Mesodermal cell (in vitro differentiated cells): ENCODE data around the gene PDCD1.
"Not testable (repeated sequence)": the region's sequence is repeated elsewhere in the genome, so short reads cannot be mapped to it uniquely, and the experiment has no call there.

ENCODE experiments used
- H3K27ac ChIP-seq: 2 replicates; pipeline ENCODE4 v1.7.0; 2013; ENCODE audit warnings: mild to moderate bottlenecking, low read depth, low read length, moderate library complexity; ENCODE audit not compliant: severe bottlenecking
- H3K36me3 ChIP-seq: 2 replicates; pipeline ENCODE4 v1.7.1; 2013; ENCODE audit warnings: mild to moderate bottlenecking, low read length, moderate library complexity; ENCODE audit not compliant: control insufficient read depth, insufficient read depth
- H3K4me1 ChIP-seq: one replicate; pipeline ENCODE4 v1.7.1; 2013; ENCODE audit warnings: mild to moderate bottlenecking, low read length; ENCODE audit not compliant: insufficient read depth, control insufficient read depth, poor library complexity, severe bottlenecking
- H3K4me3 ChIP-seq: 2 replicates; pipeline ENCODE4 v1.7.0; 2013; ENCODE audit warnings: low read length, control low read depth, mild to moderate bottlenecking; ENCODE audit not compliant: insufficient read depth, poor library complexity, severe bottlenecking; ENCODE audit errors: extremely low read depth
- H3K9me3 ChIP-seq: 2 replicates; pipeline ENCODE4 v1.7.1; 2013; ENCODE audit warnings: mild to moderate bottlenecking, low read length, moderate library complexity; ENCODE audit not compliant: control insufficient read depth
- WGBS, 2 experiments: methylation state at CpG; one replicate each; pipeline ENCODE4 v1.1.5; 2013; ENCODE audit warnings: missing lambda C conversion rate in 2 of 2; ENCODE audit not compliant: insufficient coverage in 2 of 2; 5-methylcytosine and 5-hydroxymethylcytosine counted together

The PDCD1 gene

DNA sequence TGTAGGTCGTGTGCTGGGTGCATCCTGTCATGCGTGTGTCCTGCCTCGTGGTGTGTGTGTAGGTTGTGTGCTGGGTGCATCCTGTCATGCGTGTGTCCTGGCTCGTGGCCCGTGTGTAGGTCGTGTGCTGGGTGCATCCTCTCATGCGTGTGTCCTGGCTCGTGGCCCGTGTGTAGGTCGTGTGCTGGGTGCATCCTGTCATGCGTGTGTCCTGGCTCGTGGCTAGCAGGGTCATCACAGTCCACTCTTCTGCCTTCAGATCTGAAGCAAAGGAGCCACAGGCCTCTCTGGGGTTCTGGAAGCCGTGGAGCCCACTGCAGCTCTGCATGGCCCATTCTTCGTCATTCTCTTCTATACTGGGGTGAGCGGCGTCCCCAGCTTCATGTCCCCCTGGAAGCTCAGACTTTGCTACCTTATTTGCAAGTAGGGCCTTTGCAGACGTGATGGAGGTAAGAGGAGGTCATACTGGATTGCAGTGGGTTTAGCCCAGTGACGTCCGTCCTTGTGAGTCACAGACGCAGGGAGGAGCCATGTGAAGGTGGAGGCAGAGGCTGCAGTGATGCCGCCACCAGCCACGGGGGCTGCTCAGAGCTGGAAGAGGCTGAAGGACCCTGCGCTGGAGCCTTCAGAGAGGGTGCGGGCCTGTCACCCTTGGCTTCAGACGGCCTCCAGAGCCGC, 38.6 kb downstream of the PDCD1 start:
- WGBS, 2 experiments: 89 to 93% methylated on average over 18 to 21 of the region's 27 CpGs
- H3K27ac ChIP-seq, H3K4me3 ChIP-seq, H3K9me3 ChIP-seq, H3K36me3 ChIP-seq, H3K4me1 ChIP-seq: not testable (repeated sequence)

DNA sequence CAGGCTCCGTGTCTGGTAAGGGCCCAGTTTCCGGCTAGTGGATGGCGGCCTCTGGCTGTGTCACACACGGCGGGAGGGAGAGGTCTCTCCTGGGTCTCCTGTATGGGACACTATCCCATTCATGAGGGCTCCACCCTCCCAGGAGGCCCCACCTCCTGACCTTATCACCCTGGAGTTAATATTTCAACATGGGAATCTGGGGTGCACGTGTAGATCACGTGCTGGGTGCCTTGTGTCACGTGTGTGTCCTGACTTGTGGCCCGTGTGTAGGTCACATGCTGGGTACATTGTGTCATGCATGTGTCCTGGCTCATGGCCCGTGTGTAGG, 39.8 kb downstream of the PDCD1 start:
- no peak overlapping the region for H3K4me3 ChIP-seq
- no peaks in the 10 kb centered on the region for H3K4me1 ChIP-seq
- no peak overlapping the region for H3K27ac ChIP-seq
- H3K36me3 ChIP-seq: no peaks in the 10 kb centered on the region
- WGBS, 2 experiments: 92% methylated on average over 10 of the region's 10 CpGs
- peaks cover 6% of the 10 kb centered on the region for H3K9me3 ChIP-seq

DNA sequence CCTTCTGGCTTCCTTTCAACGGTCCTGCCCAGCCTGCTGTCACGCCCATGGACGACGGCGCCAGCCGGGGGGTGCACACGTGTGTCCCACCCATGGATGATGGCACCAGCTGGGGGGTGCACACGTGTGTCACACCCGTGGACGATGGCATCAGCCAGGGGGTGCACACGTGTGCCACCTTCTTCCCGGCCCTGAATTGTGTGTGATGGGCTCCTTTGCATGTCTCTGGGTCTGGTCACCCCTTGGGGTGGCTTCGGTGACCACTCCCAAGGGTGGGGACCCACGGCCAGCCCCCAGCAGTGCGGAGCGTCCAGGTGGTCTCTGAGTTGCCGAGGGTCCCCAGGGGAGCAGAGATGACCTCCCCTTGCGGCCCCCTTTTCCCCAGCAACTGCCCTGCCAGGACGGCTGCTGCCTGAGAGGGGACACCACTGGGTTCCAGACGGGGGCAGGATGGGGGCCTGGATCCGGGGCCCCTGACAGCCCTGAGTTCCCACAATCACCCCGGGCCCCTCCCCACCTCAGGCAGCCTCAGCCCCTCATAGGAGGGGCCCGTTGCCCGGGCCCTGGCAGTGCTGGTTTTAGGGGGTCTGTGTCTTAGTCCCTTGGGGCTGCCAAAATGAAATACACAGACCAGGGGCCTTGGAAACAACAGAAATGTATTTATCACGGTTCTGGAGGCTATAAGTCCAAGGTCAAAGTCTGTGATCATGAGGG, 40.3 kb downstream of the PDCD1 start:
- WGBS, 2 experiments: 92 to 95% methylated on average over 17 to 21 of the region's 25 CpGs
- Histone ChIP-seq H3K9me3 (peaks cover 6% of the 10 kb centered on the region), H3K36me3 (no peaks in the 10 kb centered on the region), H3K27ac (no peak overlapping the region), H3K4me1 (no peaks in the 10 kb centered on the region), H3K4me3 (no peak overlapping the region)

DNA sequence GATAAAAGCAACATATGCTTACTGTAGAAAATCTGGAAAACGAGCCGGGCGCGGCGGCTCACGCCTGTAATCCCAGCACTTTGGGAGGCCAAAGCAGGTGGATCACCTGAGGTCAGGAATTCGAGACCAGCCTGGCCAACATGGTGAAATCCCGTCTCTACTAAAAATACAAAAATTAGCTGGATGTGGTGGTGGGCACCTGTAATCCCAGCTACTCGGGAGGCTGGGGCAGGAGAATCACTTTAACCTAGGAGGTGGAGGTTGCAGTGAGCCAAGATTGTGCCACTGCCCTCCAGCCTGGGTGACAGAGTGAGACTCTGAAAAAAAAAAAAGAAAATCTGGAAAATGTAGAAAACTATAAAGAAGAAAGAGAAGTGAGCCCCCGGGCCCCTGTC, 40.9 kb downstream of the PDCD1 start:
- H3K4me3 ChIP-seq, H3K27ac ChIP-seq, H3K4me1 ChIP-seq, H3K9me3 ChIP-seq, H3K36me3 ChIP-seq: not testable (repeated sequence)
- 98 to 100% methylated on average over 1 to 8 of the region's 10 CpGs for WGBS, 2 experiments

DNA sequence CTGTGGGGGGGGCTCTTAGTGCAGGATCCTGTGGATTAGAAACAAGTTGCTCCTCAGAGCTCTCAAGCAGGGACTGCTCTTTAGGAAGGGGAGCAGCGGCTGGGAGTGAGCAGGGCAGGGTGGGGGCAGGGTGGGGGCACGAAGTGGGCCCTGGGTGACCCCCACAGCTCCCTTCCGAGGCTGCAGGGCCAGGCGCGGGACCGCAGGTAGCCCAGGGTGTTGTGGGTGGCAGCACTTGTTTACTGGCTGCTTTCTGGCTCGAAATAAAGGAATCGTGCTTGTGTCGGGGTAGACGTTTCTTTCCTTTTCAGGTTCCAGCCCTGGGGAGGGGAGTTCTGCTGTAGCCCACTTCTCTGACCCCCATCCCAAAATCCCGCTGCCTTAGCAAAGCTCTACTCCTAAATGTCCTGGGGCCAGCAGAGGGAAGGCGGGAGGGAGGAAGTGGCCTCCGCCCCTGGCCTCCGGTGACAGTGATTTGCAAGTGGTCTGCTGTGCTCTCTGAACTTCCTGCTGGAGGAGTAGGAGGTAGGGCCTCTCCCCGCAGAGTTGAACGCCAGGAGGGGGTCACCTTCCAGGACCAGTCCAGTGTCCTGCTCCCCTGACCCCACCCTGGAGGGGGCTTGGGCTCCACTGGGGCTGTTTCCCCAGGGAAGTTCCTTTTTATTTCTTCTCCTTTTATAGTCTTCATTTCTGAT, 41.4 kb downstream of the PDCD1 start:
- Histone ChIP-seq H3K4me3 (no peak overlapping the region), H3K4me1 (no peaks in the 10 kb centered on the region), H3K36me3 (no peaks in the 10 kb centered on the region), H3K27ac (no peak overlapping the region), H3K9me3 (peaks cover under 1% of the 10 kb centered on the region)
- WGBS, 2 experiments: 75 to 80% methylated on average over 9 to 13 of the region's 16 CpGs

DNA sequence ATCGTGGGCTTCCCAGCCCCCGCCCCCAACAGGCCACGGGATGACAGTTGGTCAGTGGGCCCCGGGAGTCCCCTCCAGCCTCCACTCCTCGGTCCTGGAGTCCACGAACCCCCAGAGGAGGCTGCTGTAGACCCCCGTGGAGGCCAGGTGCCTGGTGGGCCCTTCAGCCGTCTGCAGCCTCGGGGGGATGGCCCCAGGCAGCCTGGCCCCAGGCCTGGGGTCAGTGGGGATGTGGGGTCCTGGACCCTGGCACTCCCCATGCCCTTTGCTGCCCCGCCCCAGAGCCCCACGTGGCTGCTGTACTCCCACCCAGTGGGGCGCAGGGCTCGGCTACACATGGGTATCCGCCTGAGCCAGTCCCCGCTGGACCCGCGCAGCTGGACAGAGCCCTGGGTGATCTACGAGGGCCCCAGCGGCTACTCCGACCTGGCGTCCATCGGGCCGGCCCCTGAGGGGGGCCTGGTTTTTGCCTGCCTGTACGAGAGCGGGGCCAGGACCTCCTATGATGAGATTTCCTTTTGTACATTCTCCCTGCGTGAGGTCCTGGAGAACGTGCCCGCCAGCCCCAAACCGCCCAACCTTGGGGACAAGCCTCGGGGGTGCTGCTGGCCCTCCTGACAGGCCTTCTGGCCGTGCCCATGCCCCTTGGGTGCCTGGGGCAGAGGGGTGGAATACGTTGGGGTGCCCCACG, 42.1 kb downstream of the PDCD1 start:
- Histone ChIP-seq H3K9me3 (no peaks in the 10 kb centered on the region), H3K4me3 (no peak overlapping the region), H3K36me3 (no peaks in the 10 kb centered on the region), H3K4me1 (no peaks in the 10 kb centered on the region), H3K27ac (no peak overlapping the region)
- 84% methylated on average over 28 to 30 of the region's 33 CpGs for WGBS, 2 experiments

DNA sequence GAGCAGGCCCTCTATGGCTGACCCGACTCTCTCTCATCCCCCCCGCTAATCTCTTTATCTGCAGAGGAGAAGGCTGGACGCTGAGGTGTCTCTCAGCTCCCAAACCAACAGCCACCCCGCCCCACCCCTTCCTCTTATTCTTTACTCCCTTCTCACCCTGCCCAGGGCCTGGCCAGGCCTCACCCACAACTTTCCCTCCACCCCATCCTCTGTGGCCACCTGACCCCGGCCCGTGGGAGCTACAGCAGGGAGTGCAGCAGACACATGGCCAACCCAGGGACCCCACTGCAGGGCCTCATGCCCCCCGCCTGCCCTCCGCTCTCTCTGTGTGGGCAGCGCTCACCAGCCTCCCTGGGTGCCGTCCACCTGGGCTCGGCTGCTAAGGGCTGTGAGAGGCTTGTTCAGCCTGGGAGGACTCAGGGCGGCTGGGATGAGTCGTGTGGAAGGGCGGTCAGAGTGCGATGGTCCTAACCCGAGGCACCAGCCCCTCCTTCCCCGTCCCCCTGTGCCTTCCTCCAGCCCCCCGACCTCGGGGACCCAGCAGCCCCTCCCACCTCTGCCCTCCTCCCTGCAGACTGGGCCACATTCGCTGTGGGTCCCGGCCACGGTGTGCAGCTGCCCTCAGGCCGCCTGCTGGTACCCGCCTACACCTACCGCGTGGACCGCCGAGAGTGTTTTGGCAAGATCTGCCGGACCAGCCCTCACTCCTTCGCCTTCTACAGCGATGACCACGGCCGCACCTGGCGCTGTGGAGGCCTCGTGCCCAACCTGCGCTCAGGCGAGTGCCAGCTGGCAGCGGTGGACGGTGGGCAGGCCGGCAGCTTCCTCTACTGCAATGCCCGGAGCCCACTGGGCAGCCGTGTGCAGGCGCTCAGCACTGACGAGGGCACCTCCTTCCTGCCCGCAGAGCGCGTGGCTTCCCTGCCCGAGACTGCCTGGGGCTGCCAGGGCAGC, 42.9 kb downstream of the PDCD1 start:
- Histone ChIP-seq H3K9me3 (no peaks in the 10 kb centered on the region), H3K4me3 (no peak overlapping the region), H3K36me3 (no peaks in the 10 kb centered on the region), H3K4me1 (no peaks in the 10 kb centered on the region), H3K27ac (no peak overlapping the region)
- 89 to 92% methylated on average over 35 to 46 of the region's 48 CpGs for WGBS, 2 experiments

DNA sequence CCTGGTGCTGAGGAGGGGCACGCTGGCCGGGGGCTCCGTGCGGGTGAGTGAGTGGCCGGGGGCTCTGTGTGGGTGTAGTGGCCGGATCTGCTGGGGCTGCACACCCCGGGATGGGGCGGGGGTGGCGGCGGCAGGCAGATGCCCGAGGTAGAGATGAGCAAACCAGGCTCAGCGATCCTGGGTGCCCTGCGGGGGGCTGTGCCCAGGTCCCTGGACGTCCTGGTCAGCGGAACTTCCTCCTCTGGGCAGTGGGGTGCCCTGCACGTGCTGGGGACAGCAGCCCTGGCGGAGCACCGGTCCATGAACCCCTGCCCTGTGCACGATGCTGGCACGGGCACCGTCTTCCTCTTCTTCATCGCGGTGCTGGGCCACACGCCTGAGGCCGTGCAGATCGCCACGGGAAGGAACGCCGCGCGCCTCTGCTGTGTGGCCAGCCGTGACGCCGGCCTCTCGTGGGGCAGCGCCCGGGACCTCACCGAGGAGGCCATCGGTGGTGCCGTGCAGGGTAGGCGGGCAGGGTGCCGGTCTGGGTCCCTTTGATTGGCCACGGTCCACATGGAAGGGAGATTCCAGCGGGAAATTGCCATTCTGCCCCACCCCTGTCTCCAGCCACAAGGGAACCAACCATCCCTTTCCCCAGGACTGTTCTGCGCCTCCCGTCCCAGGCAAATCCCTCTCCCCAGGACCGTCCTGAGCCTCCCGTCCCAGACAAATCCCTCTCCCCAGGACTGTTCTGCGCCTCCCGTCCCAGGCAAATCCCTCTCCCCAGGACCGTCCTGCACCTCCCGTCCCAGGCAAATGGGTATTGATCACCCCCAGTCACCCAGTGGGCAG, 43.8 kb downstream of the PDCD1 start:
- Histone ChIP-seq H3K27ac (no peak overlapping the region), H3K4me1 (no peaks in the 10 kb centered on the region), H3K9me3 (no peaks in the 10 kb centered on the region), H3K36me3 (no peaks in the 10 kb centered on the region), H3K4me3 (no peak overlapping the region)
- 92% methylated on average over 43 to 46 of the region's 52 CpGs for WGBS, 2 experiments

DNA sequence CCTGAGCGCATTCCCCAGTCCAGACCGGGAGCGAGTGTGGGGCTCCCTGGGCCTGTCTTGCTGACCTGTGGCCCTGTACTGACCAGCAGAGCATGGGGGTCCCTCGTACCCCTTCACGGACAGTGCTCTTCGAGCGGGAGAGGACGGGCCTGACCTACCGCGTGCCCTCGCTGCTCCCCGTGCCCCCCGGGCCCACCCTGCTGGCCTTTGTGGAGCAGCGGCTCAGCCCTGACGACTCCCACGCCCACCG, 44.4 kb downstream of the PDCD1 start:
- 89 to 95% methylated on average over 15 to 16 of the region's 17 CpGs for WGBS, 2 experiments
- Histone ChIP-seq H3K36me3 (no peaks in the 10 kb centered on the region), H3K4me1 (no peaks in the 10 kb centered on the region), H3K27ac (no peak overlapping the region), H3K4me3 (no peak overlapping the region), H3K9me3 (no peaks in the 10 kb centered on the region)
